COLO829 (cell line): ENCODE results near the gene ZNF502.

ENCODE experiments used
- DNase-seq: peaks from one replicate; pipeline ENCODE4 v3.0.0; 2012; ENCODE audit warnings: low spot score

ZNF502 gene

DNA sequence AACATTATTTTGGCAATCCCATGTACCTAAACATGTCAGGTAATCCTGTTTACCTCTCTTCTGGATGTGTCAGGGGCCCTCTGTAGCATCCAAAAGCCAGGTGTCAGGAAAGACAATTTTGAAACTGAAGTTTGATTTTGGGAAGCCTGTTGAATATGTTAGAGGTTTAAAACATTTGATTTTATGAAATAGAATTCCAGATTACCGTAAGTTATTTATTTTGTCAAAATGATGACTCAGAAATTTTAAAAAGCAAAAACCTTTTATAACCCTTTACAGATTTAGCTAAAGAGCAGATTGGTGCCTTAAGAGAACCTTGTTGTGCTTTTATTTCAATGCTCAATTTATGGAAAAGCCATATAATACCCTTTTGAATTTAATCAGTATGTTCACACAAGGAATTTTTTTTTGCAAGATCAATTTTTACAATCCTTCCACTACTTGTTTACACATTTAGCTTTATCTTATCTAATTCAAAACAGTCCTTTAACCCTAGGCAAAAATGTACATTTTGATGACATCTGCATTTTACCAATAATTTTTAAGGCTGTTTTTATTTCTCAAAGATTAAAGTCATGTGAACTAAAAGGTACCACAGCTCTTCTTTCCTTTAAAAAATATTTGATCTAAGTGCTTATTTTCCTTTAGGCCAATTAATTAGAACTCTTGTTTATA, 59.1 kb downstream of the ZNF502 start:
- DNase-seq, result no peak

DNA sequence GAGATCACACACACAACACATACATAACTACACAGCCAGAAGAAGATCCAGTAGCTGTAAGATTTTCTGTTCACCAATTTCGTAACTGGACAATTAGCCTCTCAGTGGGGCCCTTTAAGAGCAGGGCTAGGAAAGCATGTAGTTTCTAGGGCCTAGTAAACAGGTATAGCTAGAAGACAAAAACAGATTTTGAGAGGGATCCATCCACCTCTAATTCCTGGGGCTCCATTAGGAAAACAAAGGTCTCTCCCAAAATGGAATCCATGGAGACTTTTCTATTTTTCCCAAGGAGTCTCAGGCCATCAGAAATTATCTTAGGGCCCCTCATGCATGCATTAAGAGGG, 59.6 kb downstream of the ZNF502 start:
- DNase-seq, result no peak
